K562 (cell line): ENCODE measurements around the gene ACTL10. TPM values are rescaled to one million over a fixed set of nuclear protein-coding genes. Genes with fewer than 3 reads are reported as not detected.

Experiments used
- ARID1B ChIP-seq: fragments of 450-650 bp; IDR thresholded peaks from 2 replicates; pipeline ENCODE4 v1.6.1; 2016; ENCODE audit warnings: antibody characterized with exemption, mild to moderate bottlenecking, inconsistent platforms
- GATAD2A ChIP-seq: fragments of 450-650 bp; IDR thresholded peaks from 2 replicates; pipeline ENCODE4 v1.6.1; 2017
- MED1 ChIP-seq: sonication (generic); formaldehyde crosslinking; IDR thresholded peaks from 2 replicates; pipeline ENCODE4 v1.8.1; 2023; ENCODE audit warnings: missing genetic modification reagents, borderline replicate concordance
- MXD1 ChIP-seq: fragments of 250-450 bp; sonication (Bioruptor Pico); IDR thresholded peaks from 2 replicates; pipeline ENCODE4 v1.8.0; 2021; ENCODE audit warnings: borderline replicate concordance, mild to moderate bottlenecking, moderate library complexity; ENCODE audit not compliant: poor library complexity, severe bottlenecking
- MYC ChIP-seq, 2 experiments: fragments of 250-450 bp in 1 of 2; sonication (Bioruptor Pico) in 1 of 2; IDR thresholded peaks; 2 replicates each; pipeline versions ENCODE4 v1.5.1 to v1.6.1; 2012 to 2021; ENCODE audit warnings: low read depth in 2 of 2, borderline replicate concordance in 1 of 2, improper control_type of control experiment in 1 of 2, low read length in 1 of 2, mild to moderate bottlenecking in 1 of 2, moderate library complexity in 1 of 2
- NFE2 ChIP-seq: IDR thresholded peaks from 2 replicates; pipeline ENCODE4 v1.6.1; 2014; ENCODE audit warnings: antibody characterized with exemption, low read depth
- PHF8 ChIP-seq: fragments of 200-600 bp; sonication (generic); IDR thresholded peaks from 2 replicates; pipeline ENCODE4 v1.6.1; 2012; ENCODE audit warnings: mixed run types, mild to moderate bottlenecking, inconsistent platforms, low read length, moderate library complexity, borderline replicate concordance
- POLR2AphosphoS2 ChIP-seq: IDR thresholded peaks from 2 replicates; pipeline ENCODE4 v1.6.1; 2012; ENCODE audit warnings: low read length, improper control_type of control experiment
- POLR2H ChIP-seq: IDR thresholded peaks from 2 replicates; pipeline ENCODE4 v1.6.1; 2016; ENCODE audit warnings: missing genetic modification characterization, low read depth, mild to moderate bottlenecking, control low read depth, missing compliant biosample characterization, moderate library complexity
- PRPF4 ChIP-seq: fragments of 200-400 bp; formaldehyde crosslinking; IDR thresholded peaks from one replicate; pipeline ENCODE4 v1.6.1; 2017; ENCODE audit warnings: low read length, low read depth, mild to moderate bottlenecking; ENCODE audit not compliant: insufficient read depth, poor library complexity, severe bottlenecking
- RBFOX2 ChIP-seq: fragments of 200-400 bp; formaldehyde crosslinking; IDR thresholded peaks from 2 replicates; pipeline ENCODE4 v1.6.1; 2017; ENCODE audit warnings: low read depth, mild to moderate bottlenecking, low read length, moderate library complexity
- RBM17 ChIP-seq: fragments of 200-400 bp; formaldehyde crosslinking; IDR thresholded peaks from 2 replicates; pipeline ENCODE4 v1.6.1; 2017; ENCODE audit warnings: low read depth, mild to moderate bottlenecking, low read length, borderline replicate concordance
- SIN3A ChIP-seq, 2 experiments: fragments of 150-350 bp in 1 of 2; IDR thresholded peaks; 2 replicates each; pipeline ENCODE4 v1.6.1; 2011 to 2016; ENCODE audit warnings: borderline replicate concordance in 2 of 2, low read depth in 2 of 2, low read length in 2 of 2, mild to moderate bottlenecking in 2 of 2, moderate library complexity in 2 of 2; ENCODE audit not compliant: control insufficient read depth in 1 of 2
- SMARCA4 ChIP-seq: fragments of 450-650 bp; IDR thresholded peaks from 2 replicates; pipeline ENCODE4 v1.6.1; 2016
- SMARCE1 ChIP-seq: fragments of 450-650 bp; IDR thresholded peaks from 2 replicates; pipeline ENCODE4 v1.7.1; 2016; ENCODE audit warnings: mild to moderate bottlenecking
- SNIP1 ChIP-seq: fragments of 450-650 bp; IDR thresholded peaks from 2 replicates; pipeline ENCODE4 v1.7.1; 2017; ENCODE audit warnings: low read depth, mild to moderate bottlenecking
- STAG1 ChIP-seq: sonication (generic); formaldehyde crosslinking; IDR thresholded peaks from 2 replicates; pipeline ENCODE4 v1.5.0; 2020; ENCODE audit warnings: missing genetic modification reagents, borderline replicate concordance
- ZFP36 ChIP-seq: fragments of 150-350 bp; IDR thresholded peaks from 2 replicates; pipeline ENCODE4 v1.6.1; 2018; ENCODE audit warnings: low read length, low read depth; ENCODE audit not compliant: partially characterized antibody
- ZFX ChIP-seq: sonication (generic); formaldehyde crosslinking; IDR thresholded peaks from 2 replicates; pipeline ENCODE4 v1.8.0; 2022; ENCODE audit warnings: mild to moderate bottlenecking, missing genetic modification reagents, moderate library complexity
- ZNF316 ChIP-seq: fragments of 450-650 bp; IDR thresholded peaks from 2 replicates; pipeline ENCODE4 v1.6.1; 2016
- polyA plus RNA-seq, 8 experiments: library from polyadenylated mRNA; depleted of rRNA in 4 of 8; stranded (reverse) in 5 of 8; unstranded in 3 of 8; fragments of >200 nt; fragmentation: Nextera tagmentation in 2 of 8; fragmentation: Illumina TruSeq in 1 of 8; extraction: Ambion mirVana in 2 of 8; extraction: Trizol in 1 of 8; gene quantifications; 2 replicates each; pipeline versions ENCODE4 v1.2.1 to v1.2.3, GENCODE V29; 2011 to 2014; ENCODE audit warnings: inconsistent platforms in 1 of 8, missing spikeins in 1 of 8
- total RNA-seq, 7 experiments: library from RNA; depleted of rRNA in 6 of 7; stranded (reverse); fragments of >200 nt in 6 of 7; fragmentation: Illumina TruSeq in 2 of 7; extraction: Trizol in 2 of 7; gene quantifications; 2 replicates each; pipeline versions ENCODE4 v1.2.1 to v1.2.3, GENCODE V29; 2011 to 2021; ENCODE audit warnings: low replicate concordance in 1 of 7
- TF ChIP-seq, protein P1 (sequence below): fragments of 200-800 bp; sonication (Bioruptor generic); IDR thresholded peaks from 2 replicates; pipeline ENCODE4 v1.6.1; 2017; ENCODE audit warnings: missing genetic modification characterization, missing compliant biosample characterization
- TF ChIP-seq, protein P2 (sequence below), 2 experiments: fragments of 450-650 bp; IDR thresholded peaks; 2 replicates each; pipeline ENCODE4 v1.6.1; 2016

The ACTL10 gene
- total and polyA plus RNA-seq, 9 of the 15 experiments (the other 6 are each of a cell fraction or from before 2014, with no cell fraction given) = 0.07 to 0.14 TPM; not detected in 7

GRCh38 chr20:33673410-33674293, 6.9 kb downstream of the ACTL10 start (continued):
- TF ChIP-seq SIN3A (IDR thresholded peaks at IDR 0.05; ENCODE audit: borderline replicate concordance in 2 of 2, control insufficient read depth in 1 of 2, low read depth in 2 of 2, low read length in 2 of 2) (0 out of 4 replicates have a peak, but pooled peaks of 1 of the 2 experiments have one; percentile 4), RBFOX2 (peak; percentile 51), MED1 (CRISPR knock-in tag) (no peak), MYC (IDR thresholded peaks at IDR 0.05; ENCODE audit: low read depth, low read length) (no peak; the same call in 1 of the 2 replicates), MYC (CRISPR knock-in tag; IDR thresholded peaks at IDR 0.05; ENCODE audit: borderline replicate concordance, low read depth) (peak; percentile 32; the same call in 1 of the 2 replicates), ZFX (peak; percentile 23; the same call in 1 of the 2 replicates), PHF8 (peak; percentile 57; the same call in 1 of the 2 replicates), ARID1B (0 out of 2 replicates have a peak, but pooled peaks have one; percentile 31), PRPF4 (no peak), STAG1 (CRISPR knock-in tag) (0 out of 2 replicates have a peak, but pooled peaks have one; percentile 17), RBM17 (no peak), NFE2 (peak; percentile 93), SMARCA4 (peak; percentile 40; the same call in 1 of the 2 replicates), SMARCE1 (peak; percentile 33; the same call in 1 of the 2 replicates), ZFP36 (peak; percentile 40), SNIP1 (no peak), POLR2AphosphoS2 (no peak), GATAD2A (0 out of 2 replicates have a peak, but pooled peaks have one; percentile 16), POLR2H (tag) (no peak), ZNF316 (peak; percentile 78), MXD1 (no peak)
- TF ChIP-seq, protein P1, sequence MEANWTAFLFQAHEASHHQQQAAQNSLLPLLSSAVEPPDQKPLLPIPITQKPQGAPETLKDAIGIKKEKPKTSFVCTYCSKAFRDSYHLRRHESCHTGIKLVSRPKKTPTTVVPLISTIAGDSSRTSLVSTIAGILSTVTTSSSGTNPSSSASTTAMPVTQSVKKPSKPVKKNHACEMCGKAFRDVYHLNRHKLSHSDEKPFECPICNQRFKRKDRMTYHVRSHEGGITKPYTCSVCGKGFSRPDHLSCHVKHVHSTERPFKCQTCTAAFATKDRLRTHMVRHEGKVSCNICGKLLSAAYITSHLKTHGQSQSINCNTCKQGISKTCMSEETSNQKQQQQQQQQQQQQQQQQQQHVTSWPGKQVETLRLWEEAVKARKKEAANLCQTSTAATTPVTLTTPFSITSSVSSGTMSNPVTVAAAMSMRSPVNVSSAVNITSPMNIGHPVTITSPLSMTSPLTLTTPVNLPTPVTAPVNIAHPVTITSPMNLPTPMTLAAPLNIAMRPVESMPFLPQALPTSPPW (CRISPR knock-in tag) = peak; percentile 35; the same call in 1 of the 2 replicates
- TF ChIP-seq, protein P2, sequence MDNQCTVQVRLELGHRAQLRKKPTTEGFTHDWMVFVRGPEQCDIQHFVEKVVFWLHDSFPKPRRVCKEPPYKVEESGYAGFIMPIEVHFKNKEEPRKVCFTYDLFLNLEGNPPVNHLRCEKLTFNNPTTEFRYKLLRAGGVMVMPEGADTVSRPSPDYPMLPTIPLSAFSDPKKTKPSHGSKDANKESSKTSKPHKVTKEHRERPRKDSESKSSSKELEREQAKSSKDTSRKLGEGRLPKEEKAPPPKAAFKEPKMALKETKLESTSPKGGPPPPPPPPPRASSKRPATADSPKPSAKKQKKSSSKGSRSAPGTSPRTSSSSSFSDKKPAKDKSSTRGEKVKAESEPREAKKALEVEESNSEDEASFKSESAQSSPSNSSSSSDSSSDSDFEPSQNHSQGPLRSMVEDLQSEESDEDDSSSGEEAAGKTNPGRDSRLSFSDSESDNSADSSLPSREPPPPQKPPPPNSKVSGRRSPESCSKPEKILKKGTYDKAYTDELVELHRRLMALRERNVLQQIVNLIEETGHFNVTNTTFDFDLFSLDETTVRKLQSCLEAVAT (IDR thresholded peaks at IDR 0.05) = peak in 1 of 2 experiments; percentile 60; a peak in 1 of 4 replicates
